HepG2 (cell line): Measurements from ENCODE around the gene PRKD2. TPM values are rescaled to one million over a fixed set of nuclear protein-coding genes. Genes with fewer than 3 reads are reported as not detected.
A peak's percentile ranks its signal among the peaks of the same experiment; 100 is the strongest.

Experiments used
- ATAD3A ChIP-seq: sonication (generic); formaldehyde crosslinking; IDR thresholded peaks from 2 replicates; pipeline ENCODE4 v1.4.0; 2020; ENCODE audit warnings: missing genetic modification reagents
- BRD4 ChIP-seq: sonication (generic); formaldehyde crosslinking; IDR thresholded peaks from 2 replicates; pipeline ENCODE4 v1.4.0; 2020; ENCODE audit warnings: missing genetic modification reagents
- FOSL2 ChIP-seq: sonication (generic); formaldehyde crosslinking; IDR thresholded peaks from 2 replicates; pipeline ENCODE4 v1.4.0; 2020; ENCODE audit warnings: missing genetic modification reagents
- GATAD2A ChIP-seq: IDR thresholded peaks from 2 replicates; pipeline ENCODE4 v1.6.1; 2016
- MNT ChIP-seq: fragments of 450-650 bp; IDR thresholded peaks from 2 replicates; pipeline ENCODE4 v1.6.1; 2016
- NONO ChIP-seq, 2 experiments: fragments of 450-650 bp in 1 of 2; sonication (generic) in 1 of 2; formaldehyde crosslinking in 1 of 2; IDR thresholded peaks in 1 of 2; conservative IDR thresholded peaks in 1 of 2; 2 replicates each; pipeline versions ENCODE4 v1.6.1 to v1.8.0; 2017 to 2022; ENCODE audit warnings: mild to moderate bottlenecking in 1 of 2, missing genetic modification reagents in 1 of 2, moderate library complexity in 1 of 2
- PHF5A ChIP-seq: IDR thresholded peaks from one replicate; pipeline ENCODE4 v1.6.1; 2018; ENCODE audit warnings: low read depth, missing genetic modification reagents; ENCODE audit not compliant: unreplicated experiment
- PRDM10 ChIP-seq: sonication (generic); formaldehyde crosslinking; IDR thresholded peaks from 2 replicates; pipeline ENCODE4 v1.4.0; 2020; ENCODE audit warnings: low read depth, missing genetic modification reagents
- REXO4 ChIP-seq: sonication (generic); formaldehyde crosslinking; IDR thresholded peaks from 2 replicates; pipeline ENCODE4 v1.8.0; 2022; ENCODE audit warnings: missing genetic modification reagents, mild to moderate bottlenecking, borderline replicate concordance
- SOX6 ChIP-seq, 2 experiments: fragments of 450-650 bp in 1 of 2; sonication (generic) in 1 of 2; formaldehyde crosslinking in 1 of 2; IDR thresholded peaks; 2 replicates each; pipeline versions ENCODE4 v1.4.0 to v1.6.1; 2017 to 2020; ENCODE audit warnings: antibody characterized with exemption in 1 of 2, mild to moderate bottlenecking in 1 of 2, missing genetic modification reagents in 1 of 2
- TCF7L2 ChIP-seq: IDR thresholded peaks from 2 replicates; pipeline ENCODE4 v1.6.1; 2011; ENCODE audit warnings: mild to moderate bottlenecking, low read depth, low read length, moderate library complexity
- ZKSCAN1 ChIP-seq: fragments of 150-350 bp; IDR thresholded peaks from 2 replicates; pipeline ENCODE4 v1.6.1; 2014; ENCODE audit warnings: low read length
- ZNF3 ChIP-seq: IDR thresholded peaks from 2 replicates; pipeline ENCODE4 v1.7.0; 2017; ENCODE audit warnings: inconsistent platforms
- ZNF33B ChIP-seq: sonication (generic); formaldehyde crosslinking; IDR thresholded peaks from 2 replicates; pipeline ENCODE4 v1.5.1; 2020; ENCODE audit warnings: mild to moderate bottlenecking, missing genetic modification reagents
- ZNF572 ChIP-seq: sonication (generic); formaldehyde crosslinking; IDR thresholded peaks from 2 replicates; pipeline ENCODE4 v1.5.1; 2020; ENCODE audit warnings: mild to moderate bottlenecking, missing genetic modification reagents
- ZNF597 ChIP-seq: sonication (generic); formaldehyde crosslinking; IDR thresholded peaks from 2 replicates; pipeline ENCODE4 v1.5.0; 2020; ENCODE audit warnings: missing genetic modification reagents
- ZNF644 ChIP-seq: IDR thresholded peaks from 2 replicates; pipeline ENCODE4 v1.6.1; 2016; ENCODE audit warnings: low read depth
- ZNF766 ChIP-seq: sonication (generic); formaldehyde crosslinking; IDR thresholded peaks from 2 replicates; pipeline ENCODE4 v1.5.0; 2020; ENCODE audit warnings: missing genetic modification reagents, borderline replicate concordance
- ZSCAN21 ChIP-seq: sonication (generic); formaldehyde crosslinking; IDR thresholded peaks from 2 replicates; pipeline ENCODE4 v1.8.0; 2022; ENCODE audit warnings: mild to moderate bottlenecking, missing genetic modification reagents, moderate library complexity, borderline replicate concordance
- polyA plus RNA-seq, 8 experiments: library from polyadenylated mRNA; depleted of rRNA in 3 of 8; stranded (reverse) in 7 of 8; unstranded in 1 of 8; fragments of >200 nt; fragmentation: Illumina TruSeq in 4 of 8; extraction: Trizol in 4 of 8; gene quantifications; 2 replicates each; pipeline versions ENCODE4 v1.2.1 to v1.2.3, GENCODE V29; 2011 to 2016; ENCODE audit warnings: low read depth in 4 of 8, missing spikeins in 1 of 8, mixed read lengths in 1 of 8; ENCODE audit not compliant: insufficient read depth in 1 of 8
- total RNA-seq, 5 experiments: library from RNA; depleted of rRNA; stranded (reverse); fragments of >200 nt; fragmentation: Illumina TruSeq; extraction: Trizol; gene quantifications; 2 replicates each; pipeline ENCODE4 v1.2.3, GENCODE V29; 2016; ENCODE audit warnings: low read depth in 1 of 5
- TF ChIP-seq, protein P1 (sequence below): sonication (generic); formaldehyde crosslinking; IDR thresholded peaks from 2 replicates; pipeline ENCODE4 v1.5.0; 2020; ENCODE audit warnings: missing genetic modification reagents

The PRKD2 gene
- total and polyA plus RNA-seq, 2 of the 13 experiments (the other 11 are each of a cell fraction or from before 2014, with no cell fraction given), result 6.7 to 7.3 TPM

- TF ChIP-seq NONO (IDR thresholded peaks at IDR 0.05) (no peak), NONO (CRISPR knock-in tag; conservative IDR thresholded peaks at IDR 0.05) (no peak), ZNF572 (CRISPR knock-in tag) (no peak), FOSL2 (no peak), ZSCAN21 (CRISPR knock-in tag) (no peak), ATAD3A (CRISPR knock-in tag) (no peak), ZNF3 (CRISPR knock-in tag) (no peak), ZNF33B (CRISPR knock-in tag) (no peak), GATAD2A (CRISPR knock-in tag) (0 out of 2 replicates have a peak, but pooled peaks have one; percentile 18), ZNF644 (CRISPR knock-in tag) (peak; percentile 77), BRD4 (CRISPR knock-in tag) (no peak), TCF7L2 (no peak), ZNF766 (CRISPR knock-in tag) (no peak), PHF5A (CRISPR knock-in tag) (no peak), ZNF597 (CRISPR knock-in tag) (no peak), REXO4 (CRISPR knock-in tag) (no peak), PRDM10 (CRISPR knock-in tag) (no peak), SOX6 (IDR thresholded peaks at IDR 0.05) (no peak), SOX6 (CRISPR knock-in tag; IDR thresholded peaks at IDR 0.05) (no peak), MNT (peak; percentile 95), ZKSCAN1 (no peak)
- TF ChIP-seq, protein P1, sequence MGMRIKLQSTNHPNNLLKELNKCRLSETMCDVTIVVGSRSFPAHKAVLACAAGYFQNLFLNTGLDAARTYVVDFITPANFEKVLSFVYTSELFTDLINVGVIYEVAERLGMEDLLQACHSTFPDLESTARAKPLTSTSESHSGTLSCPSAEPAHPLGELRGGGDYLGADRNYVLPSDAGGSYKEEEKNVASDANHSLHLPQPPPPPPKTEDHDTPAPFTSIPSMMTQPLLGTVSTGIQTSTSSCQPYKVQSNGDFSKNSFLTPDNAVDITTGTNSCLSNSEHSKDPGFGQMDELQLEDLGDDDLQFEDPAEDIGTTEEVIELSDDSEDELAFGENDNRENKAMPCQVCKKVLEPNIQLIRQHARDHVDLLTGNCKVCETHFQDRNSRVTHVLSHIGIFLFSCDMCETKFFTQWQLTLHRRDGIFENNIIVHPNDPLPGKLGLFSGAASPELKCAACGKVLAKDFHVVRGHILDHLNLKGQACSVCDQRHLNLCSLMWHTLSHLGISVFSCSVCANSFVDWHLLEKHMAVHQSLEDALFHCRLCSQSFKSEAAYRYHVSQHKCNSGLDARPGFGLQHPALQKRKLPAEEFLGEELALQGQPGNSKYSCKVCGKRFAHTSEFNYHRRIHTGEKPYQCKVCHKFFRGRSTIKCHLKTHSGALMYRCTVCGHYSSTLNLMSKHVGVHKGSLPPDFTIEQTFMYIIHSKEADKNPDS (CRISPR knock-in tag), result no peak
These were observed 44.5 kb upstream of the PRKD2 start (continued) for GRCh38 chr19:46761418-46761831.
